Endometrial microvascular endothelial cells (primary cell): ENCODE measurements around the gene OR5M3. TPM values are rescaled to one million over a fixed set of nuclear protein-coding genes. Genes with fewer than 3 reads are reported as not detected.

Source experiments
- in situ Hi-C: cut with HindIII; loops from 2 replicates; pipeline ENCODE4 v1.10.0; 2017; ENCODE audit warnings: low sequenced_read_pairs, low pct_unique_long_range_greater_than_20kb; ENCODE audit errors: inconsistent ontology term
- total RNA-seq: library from RNA; depleted of rRNA; stranded (reverse); fragments of >200 nt; gene quantifications from one replicate; pipeline ENCODE4 v1.2.3, GENCODE V29; 2015; ENCODE audit errors: inconsistent ontology term

The OR5M3 gene
- total RNA-seq = not detected

DNA sequence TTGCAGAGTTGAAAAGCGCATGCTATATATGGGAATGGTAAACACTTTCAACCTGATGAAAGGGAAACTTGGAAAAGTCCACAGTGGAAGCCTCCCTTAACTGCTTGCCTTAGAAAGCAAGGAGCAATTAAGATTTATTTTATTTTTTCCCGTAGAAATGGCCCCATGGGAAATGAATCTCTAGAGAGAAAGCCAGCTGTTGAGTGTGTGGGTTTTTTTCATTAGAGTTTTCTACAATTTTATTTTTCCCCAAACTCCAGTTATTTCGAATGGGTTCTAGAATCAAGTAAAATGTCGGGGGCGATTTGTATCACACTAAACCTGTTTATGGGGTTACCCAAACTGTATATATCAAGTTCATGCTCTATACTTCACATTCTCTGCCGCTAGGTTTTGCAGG, at the start of gene OR5M3:
OR5M3 (minus strand) TSS at position 101 of the 400 bp plus-strand sequence. CDS start 2,855 bp downstream, outside the sequence.
- in situ Hi-C loops = no loop called here

- in situ Hi-C loops = no loop called here
Measured at GRCh38 chr11:56522008-56522407, 48.9 kb upstream of the OR5M3 start.

DNA sequence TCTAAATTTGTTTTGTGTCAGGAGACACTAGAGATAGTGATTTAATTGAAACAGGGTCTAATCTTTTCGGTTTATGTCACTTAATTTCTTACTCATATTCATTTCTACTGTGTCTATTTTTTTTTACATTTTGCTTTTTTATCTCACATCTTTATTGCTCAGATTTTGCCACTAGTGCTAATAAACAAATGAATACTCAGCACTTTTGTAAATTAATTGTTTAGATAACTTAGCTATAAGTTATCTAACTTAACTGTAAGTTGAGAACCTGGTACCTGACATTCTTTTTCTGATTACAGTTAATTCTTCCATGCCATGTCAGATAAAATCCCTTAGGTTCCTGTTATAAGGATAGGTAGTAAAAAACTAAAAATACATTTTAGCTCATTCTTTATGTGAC, 40.1 kb upstream of the OR5M3 start:
- in situ Hi-C loops = no loop called here

DNA sequence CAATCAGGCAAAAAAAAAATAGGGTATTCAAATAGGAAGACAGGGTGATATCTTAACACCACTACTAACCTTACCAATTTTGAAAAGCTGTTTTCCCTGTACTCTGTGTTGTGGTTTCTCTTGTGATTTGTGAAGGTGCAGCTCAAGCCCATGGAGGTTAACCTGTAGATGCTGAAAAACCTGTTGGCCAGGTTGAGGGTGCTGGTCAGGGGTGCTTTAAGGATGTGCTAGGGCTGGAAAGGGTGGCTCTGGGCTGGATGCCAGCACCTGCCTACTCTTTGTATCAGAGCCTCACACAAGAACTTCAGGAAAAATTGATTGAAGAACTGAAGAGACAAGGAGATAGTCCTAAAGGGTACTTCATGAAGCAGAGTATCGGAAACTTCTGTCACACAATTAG, 36.3 kb upstream of the OR5M3 start:
- in situ Hi-C loops = no loop called here

DNA sequence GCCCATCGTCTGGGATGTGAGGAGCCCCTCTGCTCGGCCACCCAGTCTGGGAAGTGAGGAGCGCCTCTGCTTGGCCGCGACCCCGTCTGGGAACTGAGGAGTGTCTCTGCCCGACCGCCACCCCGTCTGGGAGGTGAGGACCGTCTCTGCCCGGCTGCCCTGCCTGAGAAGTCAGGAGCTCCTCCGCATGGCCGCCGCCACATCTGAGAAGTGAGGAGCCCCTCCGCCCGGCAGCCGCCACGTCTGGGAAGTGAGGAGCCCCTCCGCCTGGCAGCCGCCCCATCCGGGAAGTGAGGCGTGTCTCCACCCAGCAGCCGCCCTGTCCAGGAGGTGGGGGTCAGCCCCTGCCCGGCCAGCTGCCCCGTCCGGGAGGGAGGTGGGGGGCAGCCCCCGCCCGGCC, 23.9 kb upstream of the OR5M3 start:
- in situ Hi-C loops = no loop called here

- in situ Hi-C loops = no loop called here
Measured at GRCh38 chr11:56495117-56495516, 22.0 kb upstream of the OR5M3 start.

DNA sequence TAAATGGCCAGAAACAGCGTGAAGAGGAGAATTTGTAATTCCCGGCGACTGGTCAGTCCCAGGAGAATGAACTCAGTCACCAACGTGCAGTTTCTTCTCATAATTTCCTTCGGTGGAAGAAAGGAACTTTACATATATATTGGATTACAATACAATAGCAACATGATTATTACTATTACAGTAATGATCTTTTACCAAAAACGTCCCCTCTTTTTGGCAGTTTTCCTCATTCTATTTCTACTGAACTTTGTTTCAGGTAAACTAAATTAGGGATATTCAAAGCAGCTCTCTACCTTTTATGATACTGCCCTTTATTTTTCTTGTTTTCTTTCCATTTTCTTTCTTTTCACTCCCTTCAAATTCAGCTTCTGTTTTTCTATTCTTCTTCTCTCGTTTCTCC, 18.1 kb upstream of the OR5M3 start, which contains the start of gene OR5M8:
OR5M8 (minus strand) TSS at position 101 of the 400 bp plus-strand sequence; CDS start at position 101, 0 bp downstream.
- in situ Hi-C loops = no loop called here

DNA sequence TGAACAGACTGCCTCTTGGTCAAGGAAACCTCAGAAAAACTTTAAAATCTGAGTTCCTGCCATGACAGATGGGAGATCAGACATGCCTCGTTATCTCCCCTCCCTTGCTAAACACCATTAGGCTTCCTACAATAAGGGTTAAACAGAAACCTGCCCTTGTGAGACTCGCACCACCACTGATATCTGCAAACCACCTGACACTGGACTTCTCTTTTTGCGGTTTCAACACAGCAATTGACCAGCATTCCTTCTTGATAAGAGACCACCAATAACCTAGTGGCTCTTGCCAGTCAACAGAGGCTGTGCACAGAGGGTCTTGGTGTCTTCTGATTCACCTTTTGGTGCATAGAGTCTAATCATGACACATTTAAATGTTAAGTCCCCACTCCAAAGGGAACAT, 13.6 kb upstream of the OR5M3 start:
- in situ Hi-C loops = no loop called here

- in situ Hi-C loops = no loop called here
Measured at GRCh38 chr11:56474729-56475235, 1.6 kb upstream of the OR5M3 start.

GRCh38 chr11:56457076-56457475, 16.1 kb downstream of the OR5M3 start:
- in situ Hi-C loops = no loop called here

DNA sequence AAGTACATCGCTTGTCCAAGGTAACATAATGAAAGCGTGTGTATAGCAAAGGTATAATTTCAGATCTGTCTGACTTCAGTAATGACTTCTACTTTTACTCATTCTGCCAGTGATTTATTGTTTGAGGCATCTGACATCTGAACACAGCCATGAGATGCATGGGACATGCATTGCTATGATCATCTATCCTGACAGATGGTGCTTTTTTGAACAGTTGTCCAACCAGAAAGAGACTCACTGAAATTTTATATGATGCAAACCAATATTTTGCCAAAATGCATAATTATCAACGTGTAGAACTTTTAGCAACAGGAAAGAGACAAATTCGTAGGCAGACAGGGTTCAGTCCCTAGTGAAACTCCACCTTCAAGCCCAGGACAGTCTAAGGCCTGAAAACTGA, 19.6 kb downstream of the OR5M3 start:
- in situ Hi-C loops = no loop called here

Other genes starting within 250 kb of the OR5M3 start
- not detected for gene OR5T2, start 239.1 kb downstream of the OR5M3 start, total RNA-seq
- gene OR5T3, start 221.1 kb downstream of the OR5M3 start, total RNA-seq = not detected
- gene OR5T1, start 199.2 kb downstream of the OR5M3 start, total RNA-seq = not detected
- not detected for gene OR8H1, start 181.1 kb downstream of the OR5M3 start, total RNA-seq
- gene OR8K3, start 158.2 kb downstream of the OR5M3 start, total RNA-seq = not detected
- not detected for gene OR8K1, start 127.3 kb downstream of the OR5M3 start, total RNA-seq
- gene OR8J1, start 119.1 kb downstream of the OR5M3 start, total RNA-seq = not detected
- not detected for gene OR8U1, start 97.7 kb downstream of the OR5M3 start, total RNA-seq
- not detected for gene OR5AL1, start 60.7 kb downstream of the OR5M3 start, total RNA-seq
- gene OR5M8, start 18.0 kb upstream of the OR5M3 start, total RNA-seq = not detected
- not detected for gene OR5M11, start 69.9 kb upstream of the OR5M3 start, total RNA-seq
- not detected for gene OR5M10, start 104.4 kb upstream of the OR5M3 start, total RNA-seq
- gene OR5M1, start 141.5 kb upstream of the OR5M3 start, total RNA-seq = not detected
- not detected for gene OR5AP2, start 169.1 kb upstream of the OR5M3 start, total RNA-seq
- not detected for gene OR5AR1, start 190.3 kb upstream of the OR5M3 start, total RNA-seq
- gene OR9G1, start 225.7 kb upstream of the OR5M3 start, total RNA-seq = not detected